HG02798 (cell line): Measurements from ENCODE around the gene ZACN.

Experiments used
- ATAC-seq: cut with Tn5 transposase; IDR thresholded peaks from one replicate; pipeline ENCODE4 v1.9.1; 2021; ENCODE audit warnings: mild to moderate bottlenecking; ENCODE audit not compliant: unreplicated experiment, poor library complexity

ZACN gene

GRCh38 chr17:76095943-76096342 is 17.0 kb downstream of the ZACN start:
- no peak for ATAC-seq

- no peak for ATAC-seq
Observed at GRCh38 chr17:76097716-76098295, 18.8 kb downstream of the ZACN start.

GRCh38 chr17:76102944-76103273 is 23.9 kb downstream of the ZACN start:
- no peak for ATAC-seq

GRCh38 chr17:76103274-76104139 is 24.5 kb downstream of the ZACN start, which contains the start of gene EXOC7:
TSS of gene EXOC7 (minus strand) at chr17:76103787. CDS start at chr17:76103692, 95 bp downstream.
- ATAC-seq: peak; percentile 96

GRCh38 chr17:76104140-76104895 is 25.3 kb downstream of the ZACN start:
- ATAC-seq: no peak

GRCh38 chr17:76104896-76105231 is 25.9 kb downstream of the ZACN start:
- ATAC-seq: no peak

GRCh38 chr17:76106703-76107102 is 27.7 kb downstream of the ZACN start:
- no peak for ATAC-seq

- no peak for ATAC-seq
Observed at GRCh38 chr17:76107509-76107908, 28.5 kb downstream of the ZACN start.

- no peak for ATAC-seq
Observed at GRCh38 chr17:76111956-76112355, 33.0 kb downstream of the ZACN start.

- no peak for ATAC-seq
Observed at GRCh38 chr17:76115138-76115754, 36.3 kb downstream of the ZACN start.

- ATAC-seq: no peak
Observed at GRCh38 chr17:76119409-76120371, 40.7 kb downstream of the ZACN start.

GRCh38 chr17:76120658-76121008 is 41.7 kb downstream of the ZACN start:
- ATAC-seq: no peak

GRCh38 chr17:76121932-76122430 is 43.0 kb downstream of the ZACN start:
- ATAC-seq: peak; percentile 13

GRCh38 chr17:76122431-76123190 is 43.6 kb downstream of the ZACN start:
- ATAC-seq: no peak

- ATAC-seq: no peak
Observed at GRCh38 chr17:76123191-76123499, 44.2 kb downstream of the ZACN start.

GRCh38 chr17:76123749-76124581 is 45.0 kb downstream of the ZACN start:
- ATAC-seq: no peak

GRCh38 chr17:76124582-76125390 is 45.8 kb downstream of the ZACN start:
- no peak for ATAC-seq

GRCh38 chr17:76125391-76125675 is 46.4 kb downstream of the ZACN start:
- no peak for ATAC-seq
